Uterus (tissue), 4 donors: ENCODE measurements around the gene NRXN2. TPM values are rescaled to one million over a fixed set of nuclear protein-coding genes. Genes with fewer than 3 reads are reported as not detected.

Experiments
- DNase-seq, 2 donors: peaks; one replicate each; pipeline ENCODE4 v3.0.0-alpha.2; 2019 to 2020
- H3K27ac ChIP-seq, 2 donors: fragments of 200-600 bp; sonication (generic); 1 replicate in 1 of 2; 2 replicates in 1 of 2; pipeline ENCODE4 v1.5.1; 2016 to 2018
- H3K27me3 ChIP-seq, 2 donors: fragments of 200-600 bp; sonication (generic); one replicate each; pipeline ENCODE4 v1.5.1; 2018 to 2019; ENCODE audit warnings: control low read depth in 1 of 2
- H3K36me3 ChIP-seq, 2 donors: fragments of 200-600 bp; sonication (generic); one replicate each; pipeline ENCODE4 v1.5.1; 2019; ENCODE audit warnings: control low read depth in 1 of 2
- H3K4me1 ChIP-seq, 2 donors: fragments of 200-600 bp; sonication (generic); one replicate each; pipeline ENCODE4 v1.5.1; 2018 to 2019; ENCODE audit warnings: control low read depth in 1 of 2
- H3K4me3 ChIP-seq, 2 donors: fragments of 200-600 bp; sonication (generic); 1 replicate in 1 of 2; 2 replicates in 1 of 2; pipeline ENCODE4 v1.5.1; 2018 to 2019; ENCODE audit warnings: mild to moderate bottlenecking in 1 of 2
- H3K9me3 ChIP-seq, 2 donors: fragments of 200-600 bp; sonication (generic); one replicate each; pipeline ENCODE4 v1.5.1; 2019; ENCODE audit warnings: control low read depth in 1 of 2
- CTCF ChIP-seq, 4 experiments: fragments of 200-600 bp in 2 of 4; fragments of 450-650 bp in 2 of 4; sonication (generic) in 2 of 4; IDR thresholded peaks; one replicate each; pipeline ENCODE4 v1.5.1; 2016 to 2019; ENCODE audit warnings: antibody characterized with exemption in 4 of 4, mild to moderate bottlenecking in 2 of 4, moderate library complexity in 1 of 4
- POLR2A ChIP-seq, 2 donors: fragments of 450-650 bp; IDR thresholded peaks; one replicate each; pipeline ENCODE4 v1.6.1; 2016; ENCODE audit warnings: antibody characterized with exemption in 2 of 2, mild to moderate bottlenecking in 1 of 2, moderate library complexity in 1 of 2
- intact Hi-C: fragments of 100-400 bp; cut with DNase I; formaldehyde crosslinking; loops from one replicate; pipeline ENCODE4 v1.15.1; 2023; ENCODE audit warnings: low total_unique reads
- total RNA-seq, 4 donors: library from RNA; depleted of rRNA in 3 of 4; stranded (reverse); fragments of >200 nt in 3 of 4; gene quantifications; one replicate each; pipeline versions ENCODE4 v1.1.0 to v1.2.4, GENCODE V29; 2014 to 2023
- donor health status: DM: yes; HTN: yes; CAD: no.

The NRXN2 gene
- total RNA-seq, 4 donors from 2014 or later: 0.88 to 48.4 (median 12.6) TPM

- H3K4me3 ChIP-seq: no peak overlapping the region
- no peaks in the 10 kb centered on the region for H3K27me3 ChIP-seq
- no peaks in the 10 kb centered on the region for H3K4me1 ChIP-seq
- no peaks in the 10 kb centered on the region for H3K36me3 ChIP-seq
- no peaks in the 10 kb centered on the region for H3K9me3 ChIP-seq
- DNase-seq: no peak
- H3K27ac ChIP-seq: no peak overlapping the region
- TF ChIP-seq CTCF (IDR thresholded peaks at IDR 0.05): no peak
- TF ChIP-seq POLR2A (IDR thresholded peaks at IDR 0.05): no peak
- intact Hi-C loops: loop anchor here (10.0 kb wide), 1 partner anchor 202 kb away; no protein-coding TSS in a partner anchor
Observed at GRCh38 chr11:64656862-64657261, 66.1 kb downstream of the NRXN2 start.

GRCh38 chr11:64655941-64656601 is 66.9 kb downstream of the NRXN2 start:
- H3K27ac ChIP-seq: no peak overlapping the region
- no peak for DNase-seq
- intact Hi-C loops: loop anchor here (10.0 kb wide), 1 partner anchor 201 kb away; no protein-coding TSS in a partner anchor

GRCh38 chr11:64654958-64655541 is 67.9 kb downstream of the NRXN2 start:
- Histone ChIP-seq H3K27ac (no peak overlapping the region), H3K4me1 (no peaks in the 10 kb centered on the region), H3K4me3 (no peak overlapping the region), H3K9me3 (no peaks in the 10 kb centered on the region), H3K36me3 (no peaks in the 10 kb centered on the region), H3K27me3 (no peaks in the 10 kb centered on the region)
- intact Hi-C loops: loop anchor here (5.0 to 10.0 kb wide), 2 partner anchors 103 to 200 kb away; no protein-coding TSS in a partner anchor
- DNase-seq: no peak
- no peak for TF ChIP-seq POLR2A (IDR thresholded peaks at IDR 0.05)
- no peak for TF ChIP-seq CTCF (IDR thresholded peaks at IDR 0.05)

More at GRCh38 chr11:64655941-64656601, 66.9 kb downstream of the NRXN2 start:
- Histone ChIP-seq H3K9me3 (no peaks in the 10 kb centered on the region), H3K4me1 (no peaks in the 10 kb centered on the region), H3K36me3 (no peaks in the 10 kb centered on the region), H3K4me3 (no peak overlapping the region), H3K27me3 (no peaks in the 10 kb centered on the region)
- TF ChIP-seq CTCF (IDR thresholded peaks at IDR 0.05) (no peak), POLR2A (IDR thresholded peaks at IDR 0.05) (no peak)

GRCh38 chr11:64654439-64654838 is 68.6 kb downstream of the NRXN2 start:
- no peaks in the 10 kb centered on the region for H3K4me1 ChIP-seq
- H3K27ac ChIP-seq: no peak overlapping the region
- no peaks in the 10 kb centered on the region for H3K27me3 ChIP-seq
- no peak for DNase-seq
- no peaks in the 10 kb centered on the region for H3K9me3 ChIP-seq
- intact Hi-C loops: loop anchor here (5.0 to 10.0 kb wide), 2 partner anchors 102 to 200 kb away; no protein-coding TSS in a partner anchor
- TF ChIP-seq CTCF (IDR thresholded peaks at IDR 0.05) (no peak), POLR2A (IDR thresholded peaks at IDR 0.05) (no peak)
- H3K36me3 ChIP-seq: no peaks in the 10 kb centered on the region
- H3K4me3 ChIP-seq: no peak overlapping the region

- no peaks in the 10 kb centered on the region for H3K27me3 ChIP-seq
- no peak for DNase-seq
- TF ChIP-seq POLR2A (IDR thresholded peaks at IDR 0.05) (no peak), CTCF (IDR thresholded peaks at IDR 0.05) (no peak)
- H3K4me3 ChIP-seq: no peak overlapping the region
- no peak overlapping the region for H3K27ac ChIP-seq
- intact Hi-C loops: loop anchor here (5.0 to 10.0 kb wide), 2 partner anchors 101 to 199 kb away; no protein-coding TSS in a partner anchor
- no peaks in the 10 kb centered on the region for H3K4me1 ChIP-seq
- no peaks in the 10 kb centered on the region for H3K36me3 ChIP-seq
- H3K9me3 ChIP-seq: no peaks in the 10 kb centered on the region
Observed at GRCh38 chr11:64653388-64653973, 69.5 kb downstream of the NRXN2 start.
